Esophagus muscularis mucosa (tissue), 4 donors: ENCODE results near the gene C6orf163. TPM values are rescaled to one million over a fixed set of nuclear protein-coding genes. Genes with fewer than 3 reads are reported as not detected.

Experiments
- DNase-seq: peaks from one replicate; pipeline ENCODE4 v3.0.0-alpha.2; 2017; ENCODE audit errors: extremely low spot score
- H3K27ac ChIP-seq, 4 donors: fragments of 200-600 bp; sonication (generic); replicated peaks in 1 of 4; 1 replicate in 3 of 4; 2 replicates in 1 of 4; pipeline ENCODE4 v1.5.1; 2016 to 2019; ENCODE audit warnings: mild to moderate bottlenecking in 1 of 4
- H3K27me3 ChIP-seq, 4 donors: fragments of 200-600 bp; sonication (generic); one replicate each; pipeline versions ENCODE4 v1.5.1 to v1.6.0; 2016 to 2019
- H3K36me3 ChIP-seq, 4 donors: fragments of 200-600 bp; sonication (generic); one replicate each; pipeline ENCODE4 v1.5.1; 2016 to 2019
- H3K4me1 ChIP-seq, 4 donors: fragments of 200-600 bp; sonication (generic); one replicate each; pipeline ENCODE4 v1.5.1; 2016 to 2019
- H3K4me3 ChIP-seq, 4 donors: fragments of 200-600 bp; sonication (generic); 1 replicate in 2 of 4; 2 replicates in 2 of 4; pipeline ENCODE4 v1.5.1; 2016 to 2019; ENCODE audit warnings: mild to moderate bottlenecking in 4 of 4, moderate library complexity in 1 of 4
- H3K9me3 ChIP-seq, 4 donors: fragments of 200-600 bp; sonication (generic); 1 replicate in 3 of 4; 2 replicates in 1 of 4; pipeline ENCODE4 v1.5.1; 2016 to 2019
- CTCF ChIP-seq, 3 experiments: fragments of 200-600 bp in 2 of 3; fragments of 450-650 bp in 1 of 3; sonication (generic) in 2 of 3; IDR thresholded peaks; one replicate each; pipeline ENCODE4 v1.5.1; 2017 to 2019; ENCODE audit warnings: antibody characterized with exemption in 3 of 3, mild to moderate bottlenecking in 2 of 3, moderate library complexity in 1 of 3
- EP300 ChIP-seq: sonication (generic); formaldehyde crosslinking; IDR thresholded peaks from one replicate; pipeline ENCODE4 v1.6.1; 2017; ENCODE audit warnings: antibody characterized with exemption
- POLR2AphosphoS5 ChIP-seq, 2 donors: sonication (generic); formaldehyde crosslinking; IDR thresholded peaks; one replicate each; pipeline ENCODE4 v1.6.1; 2017; ENCODE audit warnings: antibody characterized with exemption in 2 of 2
- WGBS: methylation state at CpG from one replicate; pipeline ENCODE4 v1.1.5; 2018; 5-methylcytosine and 5-hydroxymethylcytosine counted together
- intact Hi-C: fragments of 100-400 bp; cut with DNase I; formaldehyde crosslinking; loops from one replicate; pipeline ENCODE4 v1.15.1; 2023
- total RNA-seq, 4 donors: library from RNA; depleted of rRNA; stranded (reverse); fragments of >200 nt; gene quantifications; one replicate each; pipeline versions ENCODE4 v1.1.0 to v1.2.1, GENCODE V29; 2016

Gene C6orf163
- total RNA-seq, 4 donors from 2014 or later, result 0.99 to 2.7 (median 1.8) TPM

GRCh38 chr6:87407901-87408720, 63.5 kb downstream of the C6orf163 start, which contains the start of gene CFAP206:
Gene CFAP206 (plus strand): TSS chr6:87407972. CDS start chr6:87409840, 1,868 bp downstream.
- WGBS, result under 1% methylated on average over 68 of the region's 82 CpGs
- H3K4me1 ChIP-seq, result peaks cover 4 to 11% (median 7%) of the 10 kb centered on the region in 4 donors
- no peaks in the 10 kb centered on the region for H3K27me3 ChIP-seq
- no peak for TF ChIP-seq CTCF (IDR thresholded peaks at IDR 0.05)
- peak; percentile 26 to 38 for TF ChIP-seq POLR2AphosphoS5 (IDR thresholded peaks at IDR 0.05)
- no peaks in the 10 kb centered on the region for H3K9me3 ChIP-seq
- no peak for DNase-seq
- intact Hi-C loops, result loop anchor here (5.0 kb wide), 2 partner anchors 64 to 179 kb away; partner anchors contain the start of genes RARS2 and SLC35A1
- peak within 1 kb of the TSS; percentile 73 to 87 (median 82) for H3K27ac ChIP-seq
- no peaks in the 10 kb centered on the region for H3K36me3 ChIP-seq
- H3K4me3 ChIP-seq, result peak within 1 kb of the TSS; percentile 72 to 89 (median 84)

GRCh38 chr6:87408721-87409155, 64.1 kb downstream of the C6orf163 start:
- peak overlapping the region; percentile 72 to 89 (median 84) for H3K4me3 ChIP-seq
- H3K27ac ChIP-seq, result peak overlapping the region; percentile 73 to 87 (median 82)
- no peak for DNase-seq
- WGBS, result 35% methylated on average over 5 of the region's 5 CpGs
- H3K9me3 ChIP-seq, result no peaks in the 10 kb centered on the region
- intact Hi-C loops, result loop anchor here (5.0 kb wide), 2 partner anchors 64 to 179 kb away; partner anchors contain the start of genes RARS2 and SLC35A1
- peaks cover 4 to 11% (median 7%) of the 10 kb centered on the region in 4 donors for H3K4me1 ChIP-seq
- H3K36me3 ChIP-seq, result no peaks in the 10 kb centered on the region
- no peaks in the 10 kb centered on the region for H3K27me3 ChIP-seq
- TF ChIP-seq POLR2AphosphoS5 (IDR thresholded peaks at IDR 0.05) (no peak), EP300 (no peak)

Other genes with a start within 250 kb of the C6orf163 start
- gene CGA, start 249.7 kb upstream of the C6orf163 start, total RNA-seq, result not detected
- gene ZNF292, start 189.2 kb upstream of the C6orf163 start, total RNA-seq, result 10 to 100 TPM; 28.3 to 44.9 (median 32.2) TPM
- 10 to 100 TPM in 1 of 4 donors, 1 to 10 TPM in 3; 5.3 to 12.0 (median 7.5) TPM for gene SMIM8, start 22.2 kb upstream of the C6orf163 start, total RNA-seq
- not detected for gene GJB7, start 15.5 kb upstream of the C6orf163 start, total RNA-seq
- gene CFAP206, start 63.2 kb downstream of the C6orf163 start, total RNA-seq, result under 1 TPM in 2 of 4 donors, not detected in 2; 0.23 to 0.26 TPM
- 10 to 100 TPM; 11.8 to 15.1 (median 14.3) TPM for gene SLC35A1, start 128.2 kb downstream of the C6orf163 start, total RNA-seq
- 10 to 100 TPM; 14.1 to 19.9 (median 17.6) TPM for gene RARS2, start 245.2 kb downstream of the C6orf163 start, total RNA-seq
- gene ORC3, start 245.3 kb downstream of the C6orf163 start, total RNA-seq, result 10 to 100 TPM in 3 of 4 donors, 1 to 10 TPM in 1; 9.9 to 18.7 (median 12.6) TPM